Neuronal stem cell (in vitro differentiated cells): ENCODE data around the gene RIPK3. TPM values are rescaled to one million over a fixed set of nuclear protein-coding genes. Genes with fewer than 3 reads are reported as not detected.

Experiments used
- DNase-seq: peaks from one replicate; pipeline ENCODE4 v3.0.0-alpha.2; 2013; ENCODE audit warnings: low spot score
- H2AFZ ChIP-seq: one replicate; pipeline ENCODE4 v1.6.1; 2013; ENCODE audit warnings: mild to moderate bottlenecking, low read length, inconsistent platforms
- H2AK5ac ChIP-seq: 2 replicates; pipeline ENCODE4 v1.6.1; 2013; ENCODE audit warnings: low read depth, mild to moderate bottlenecking, inconsistent platforms, low read length, moderate library complexity, mixed read lengths
- H2BK120ac ChIP-seq: 2 replicates; pipeline ENCODE4 v1.6.1; 2013; ENCODE audit warnings: low read depth, mild to moderate bottlenecking, inconsistent platforms, low read length, moderate library complexity, mixed read lengths
- H2BK12ac ChIP-seq: one replicate; pipeline ENCODE4 v1.6.1; 2013; ENCODE audit warnings: low read length, inconsistent platforms
- H2BK15ac ChIP-seq: 2 replicates; pipeline ENCODE4 v1.6.1; 2013; ENCODE audit warnings: mild to moderate bottlenecking, low read length, inconsistent platforms, mixed read lengths
- H2BK5ac ChIP-seq: one replicate; pipeline ENCODE4 v1.6.1; 2013; ENCODE audit warnings: inconsistent platforms, mild to moderate bottlenecking, low read length, moderate library complexity
- H3K14ac ChIP-seq: one replicate; pipeline ENCODE4 v1.6.1; 2013; ENCODE audit warnings: low read length, inconsistent platforms
- H3K18ac ChIP-seq: 2 replicates; pipeline ENCODE4 v1.6.1; 2013; ENCODE audit warnings: low read length, inconsistent platforms
- H3K23ac ChIP-seq: 2 replicates; pipeline ENCODE4 v1.6.1; 2013; ENCODE audit warnings: low read depth, mild to moderate bottlenecking, mixed read lengths, low read length, inconsistent platforms; ENCODE audit not compliant: poor library complexity
- H3K27ac ChIP-seq: replicated peaks from 3 replicates; pipeline ENCODE4 v1.5.1; 2013; ENCODE audit warnings: low read length, inconsistent platforms
- H3K27me3 ChIP-seq, 3 experiments: 2 replicates each; pipeline ENCODE4 v1.6.1; 2013; ENCODE audit warnings: low read length in 3 of 3, mild to moderate bottlenecking in 2 of 3, inconsistent platforms in 1 of 3, low read depth in 1 of 3, mixed read lengths in 1 of 3, moderate library complexity in 1 of 3; ENCODE audit not compliant: control insufficient read depth in 3 of 3, insufficient read depth in 3 of 3
- H3K36me3 ChIP-seq, 2 donors: replicated peaks in 1 of 2; 2 replicates each; pipeline ENCODE4 v1.6.1; 2013; ENCODE audit warnings: low read length in 2 of 2; ENCODE audit not compliant: control insufficient read depth in 2 of 2, insufficient read depth in 2 of 2
- H3K4ac ChIP-seq: 2 replicates; pipeline ENCODE4 v1.6.1; 2013; ENCODE audit warnings: inconsistent platforms, mild to moderate bottlenecking, low read length, moderate library complexity
- H3K4me1 ChIP-seq, 2 donors: 1 replicate in 1 of 2; 2 replicates in 1 of 2; pipeline ENCODE4 v1.6.1; 2013; ENCODE audit warnings: low read length in 2 of 2, low read depth in 1 of 2; ENCODE audit not compliant: control insufficient read depth in 2 of 2, insufficient read depth in 1 of 2
- H3K4me2 ChIP-seq: one replicate; pipeline ENCODE4 v1.6.1; 2013; ENCODE audit warnings: mild to moderate bottlenecking, low read length, inconsistent platforms; ENCODE audit not compliant: insufficient read depth, poor library complexity, severe bottlenecking
- H3K4me3 ChIP-seq, 2 donors: 2 replicates each; pipeline ENCODE4 v1.5.1; 2013; ENCODE audit warnings: low read length in 2 of 2, mild to moderate bottlenecking in 2 of 2, inconsistent platforms in 1 of 2, moderate library complexity in 1 of 2
- H3K79me1 ChIP-seq: one replicate; pipeline ENCODE4 v1.6.1; 2013; ENCODE audit warnings: low read depth, mild to moderate bottlenecking, inconsistent platforms, low read length, moderate library complexity
- H3K9ac ChIP-seq: one replicate; pipeline ENCODE4 v1.6.1; 2013; ENCODE audit warnings: mild to moderate bottlenecking, low read depth, low read length, inconsistent platforms; ENCODE audit not compliant: poor library complexity
- H3K9me3 ChIP-seq, 2 donors: replicated peaks in 1 of 2; 2 replicates each; pipeline versions ENCODE3 to v1.6.1; 2013; ENCODE audit warnings: low read length in 2 of 2, mild to moderate bottlenecking in 2 of 2, inconsistent platforms in 1 of 2, low read depth in 1 of 2, mixed read lengths in 1 of 2, moderate library complexity in 1 of 2; ENCODE audit not compliant: control insufficient read depth in 2 of 2, insufficient read depth in 1 of 2
- H4K8ac ChIP-seq: one replicate; pipeline ENCODE4 v1.6.1; 2013; ENCODE audit warnings: low read depth, mild to moderate bottlenecking, inconsistent platforms, low read length, moderate library complexity
- H4K91ac ChIP-seq: one replicate; pipeline ENCODE4 v1.6.1; 2013; ENCODE audit warnings: low read length, low read depth, mild to moderate bottlenecking, inconsistent platforms; ENCODE audit not compliant: poor library complexity
- WGBS, 2 donors: extraction: QIAGEN DNeasy Blood & Tissue Kit; methylation state at CpG; one replicate each; pipeline ENCODE4 v1.1.7; 2013; ENCODE audit warnings: missing lambda C conversion rate in 2 of 2, mixed read lengths in 1 of 2; ENCODE audit not compliant: insufficient read length in 2 of 2, insufficient replicate concordance in 1 of 2; ENCODE audit errors: extremely low coverage in 2 of 2; 5-methylcytosine and 5-hydroxymethylcytosine counted together
- polyA plus RNA-seq, 2 experiments: library from polyadenylated mRNA; stranded (reverse); fragments of 200-250 nt; gene quantifications; one replicate each; pipeline ENCODE4 v1.2.3, GENCODE V29; 2013

RIPK3 gene
- 0.08 TPM for polyA plus RNA-seq (2013, experiment 1 of 2)
- not detected for polyA plus RNA-seq (2013, experiment 2 of 2)

- Histone ChIP-seq H3K14ac (peak within 1 kb of the TSS; percentile 42), H2BK12ac (no peak within 1 kb of the TSS), H2AFZ (peak within 1 kb of the TSS; percentile 77), H3K9me3 (no peaks in the 10 kb centered on the region), H3K36me3 (no peaks in the 10 kb centered on the region), H2BK120ac (no peak within 1 kb of the TSS), H3K27me3 (peaks cover 28 to 91% (median 72%) of the 10 kb centered on the region in 3 experiments), H3K27ac (no peak within 1 kb of the TSS), H4K91ac (no peak within 1 kb of the TSS), H2AK5ac (no peak within 1 kb of the TSS), H3K18ac (peak within 1 kb of the TSS; percentile 74), H3K4me1 (peaks cover 4 to 10% of the 10 kb centered on the region in 2 donors), H3K79me1 (no peaks in the 10 kb centered on the region), H3K4me3 (peak within 1 kb of the TSS in 1 of 2 donors; percentile 69), H3K23ac (peak within 1 kb of the TSS; percentile 36), H4K8ac (no peak within 1 kb of the TSS), H2BK15ac (no peak within 1 kb of the TSS), H3K4ac (no peak within 1 kb of the TSS), H2BK5ac (no peak within 1 kb of the TSS), H3K9ac (peak within 1 kb of the TSS; percentile 72), H3K4me2 (peak within 1 kb of the TSS; percentile 66)
- no peak for DNase-seq
- WGBS, 2 donors = no CpG with 5 or more reads among the region's 51 CpGs
Observed at GRCh38 chr14:24339284-24340151, at the start of gene RIPK3. Gene RIPK3 (minus strand): TSS chr14:24339991. CDS start chr14:24339826, 165 bp downstream.

GRCh38 chr14:24389226-24389848 lies 49.5 kb upstream of the RIPK3 start:
- Histone ChIP-seq H2BK5ac (no peak overlapping the region), H3K23ac (no peak overlapping the region), H3K4me2 (no peak overlapping the region), H2AK5ac (no peak overlapping the region), H2BK12ac (no peak overlapping the region), H3K27ac (no peak overlapping the region), H3K27me3 (peaks cover 0 to 30% (median 0%) of the 10 kb centered on the region in 3 experiments), H3K9me3 (no peaks in the 10 kb centered on the region), H3K36me3 (no peaks in the 10 kb centered on the region), H3K79me1 (no peaks in the 10 kb centered on the region), H2BK15ac (no peak overlapping the region), H3K9ac (no peak overlapping the region), H3K4me3 (no peak overlapping the region), H3K18ac (no peak overlapping the region), H3K14ac (peak overlapping the region; percentile 12), H3K4ac (no peak overlapping the region), H2BK120ac (no peak overlapping the region), H4K91ac (no peak overlapping the region), H4K8ac (no peak overlapping the region), H3K4me1 (no peaks in the 10 kb centered on the region), H2AFZ (peak overlapping the region; percentile 36)
- no peak for DNase-seq
- WGBS, 2 donors = no CpG with 5 or more reads among the region's 11 CpGs

GRCh38 chr14:24388474-24389179 lies 48.8 kb upstream of the RIPK3 start:
- peaks cover 0 to 29% (median 0%) of the 10 kb centered on the region in 3 experiments for H3K27me3 ChIP-seq
- no peak overlapping the region for H2BK12ac ChIP-seq
- H3K27ac ChIP-seq = no peak overlapping the region

More at GRCh38 chr14:24388474-24389179, 48.8 kb upstream of the RIPK3 start:
- WGBS, 2 donors = no CpG with 5 or more reads among the region's 2 CpGs
- Histone ChIP-seq H4K8ac (no peak overlapping the region), H2BK5ac (no peak overlapping the region), H3K79me1 (no peaks in the 10 kb centered on the region), H2BK120ac (no peak overlapping the region), H3K9ac (no peak overlapping the region), H3K14ac (peak overlapping the region; percentile 12), H2AFZ (peak overlapping the region; percentile 36), H3K36me3 (no peaks in the 10 kb centered on the region), H3K18ac (no peak overlapping the region), H3K4me1 (no peaks in the 10 kb centered on the region), H3K23ac (no peak overlapping the region), H3K4ac (no peak overlapping the region), H3K4me3 (no peak overlapping the region), H3K9me3 (no peaks in the 10 kb centered on the region), H2BK15ac (no peak overlapping the region), H4K91ac (no peak overlapping the region), H2AK5ac (no peak overlapping the region), H3K4me2 (no peak overlapping the region)
- DNase-seq = no peak
